GM12874 (cell line): ENCODE measurements around the gene PJA1.

Experiments used
- CTCF ChIP-seq: IDR thresholded peaks from 2 replicates; pipeline ENCODE4 v1.5.1; 2011; ENCODE audit warnings: low read depth, mild to moderate bottlenecking, control low read depth, low read length, moderate library complexity; ENCODE audit not compliant: insufficient read depth

The PJA1 gene

GRCh38 chrX:69182818-69183380 is 17.6 kb upstream of the PJA1 start:
- no peak for TF ChIP-seq CTCF

GRCh38 chrX:69179380-69179911 is 14.2 kb upstream of the PJA1 start:
- no peak for TF ChIP-seq CTCF

GRCh38 chrX:69178592-69178991 is 13.3 kb upstream of the PJA1 start:
- no peak for TF ChIP-seq CTCF

GRCh38 chrX:69177511-69178162 is 12.4 kb upstream of the PJA1 start:
- no peak for TF ChIP-seq CTCF

GRCh38 chrX:69176053-69176452 is 10.8 kb upstream of the PJA1 start:
- TF ChIP-seq CTCF, result no peak

GRCh38 chrX:69173906-69174305 is 8.7 kb upstream of the PJA1 start:
- TF ChIP-seq CTCF, result no peak

GRCh38 chrX:69172937-69173336 is 7.7 kb upstream of the PJA1 start:
- no peak for TF ChIP-seq CTCF
